PC-3 (cell line): Measurements from ENCODE around the gene CMTM1.

Experiments
- EZH2 ChIP-seq: fragments of 300-600 bp; sonication (generic); IDR thresholded peaks from one replicate; pipeline ENCODE4 v1.6.1; 2017; ENCODE audit warnings: antibody characterized with exemption, mild to moderate bottlenecking, low read length; ENCODE audit not compliant: unreplicated experiment
- TF ChIP-seq, protein P1 (sequence below): fragments of 300-600 bp; sonication (generic); conservative IDR thresholded peaks from 2 replicates; pipeline ENCODE4 v1.5.1; 2017; ENCODE audit warnings: antibody characterized with exemption, low read depth, mild to moderate bottlenecking, low read length

DNA sequence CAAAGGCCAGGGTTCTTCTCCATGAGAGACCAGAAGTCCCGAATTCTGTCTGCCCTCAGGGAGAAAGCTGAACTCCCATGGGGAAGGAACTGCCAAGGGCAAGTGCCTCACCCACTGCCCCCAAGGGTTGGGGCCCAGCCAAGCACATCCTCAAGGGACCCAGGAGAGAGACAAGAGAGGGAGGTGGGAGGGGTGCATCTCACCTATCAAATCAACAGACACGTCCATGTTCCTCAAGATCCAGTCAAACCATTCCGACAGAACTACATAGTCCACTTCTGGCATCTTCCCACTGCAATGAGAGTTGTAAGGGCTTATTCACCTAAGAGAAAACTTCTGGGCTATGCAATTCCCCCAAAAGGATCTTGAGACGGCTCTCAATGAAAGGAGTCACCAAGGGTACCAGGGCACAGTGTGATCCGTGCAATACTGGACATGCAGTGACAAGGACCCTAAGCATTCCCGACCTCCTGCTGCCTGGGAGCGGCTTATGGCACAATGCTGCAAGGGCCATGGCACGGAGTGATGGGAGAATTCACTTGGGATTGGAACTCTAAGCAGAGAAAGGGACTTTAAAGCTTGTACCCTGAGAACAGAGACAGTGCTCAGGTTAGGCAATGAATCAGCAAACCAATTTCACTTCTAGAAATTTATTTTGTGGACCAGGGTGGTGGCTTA, 48.5 kb upstream of the CMTM1 start:
- TF ChIP-seq, protein P1, sequence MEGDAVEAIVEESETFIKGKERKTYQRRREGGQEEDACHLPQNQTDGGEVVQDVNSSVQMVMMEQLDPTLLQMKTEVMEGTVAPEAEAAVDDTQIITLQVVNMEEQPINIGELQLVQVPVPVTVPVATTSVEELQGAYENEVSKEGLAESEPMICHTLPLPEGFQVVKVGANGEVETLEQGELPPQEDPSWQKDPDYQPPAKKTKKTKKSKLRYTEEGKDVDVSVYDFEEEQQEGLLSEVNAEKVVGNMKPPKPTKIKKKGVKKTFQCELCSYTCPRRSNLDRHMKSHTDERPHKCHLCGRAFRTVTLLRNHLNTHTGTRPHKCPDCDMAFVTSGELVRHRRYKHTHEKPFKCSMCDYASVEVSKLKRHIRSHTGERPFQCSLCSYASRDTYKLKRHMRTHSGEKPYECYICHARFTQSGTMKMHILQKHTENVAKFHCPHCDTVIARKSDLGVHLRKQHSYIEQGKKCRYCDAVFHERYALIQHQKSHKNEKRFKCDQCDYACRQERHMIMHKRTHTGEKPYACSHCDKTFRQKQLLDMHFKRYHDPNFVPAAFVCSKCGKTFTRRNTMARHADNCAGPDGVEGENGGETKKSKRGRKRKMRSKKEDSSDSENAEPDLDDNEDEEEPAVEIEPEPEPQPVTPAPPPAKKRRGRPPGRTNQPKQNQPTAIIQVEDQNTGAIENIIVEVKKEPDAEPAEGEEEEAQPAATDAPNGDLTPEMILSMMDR: no peak
- no peak for TF ChIP-seq EZH2
